ENCODE measurements around the gene RPL31.

- TF ChIP-seq ZNF274 (IDR thresholded peaks at IDR 0.05; ENCODE audit: low read depth, low read length) (no peak), YY1 (IDR thresholded peaks at IDR 0.05; ENCODE audit: insufficient read depth, insufficient read length) (no peak), SUZ12 (IDR thresholded peaks at IDR 0.05; ENCODE audit: extremely low read depth, insufficient read depth, insufficient read length) (no peak)
These were observed 34.4 kb upstream of the RPL31 start for GRCh38 chr2:100967716-100968115.

All from NT2/D1 (cell line).